B cell (primary cell): ENCODE measurements around the gene FARP1. TPM values are rescaled to one million over a fixed set of nuclear protein-coding genes. Genes with fewer than 3 reads are reported as not detected.

ENCODE experiments used
- ATAC-seq: fragments of 200-7000 bp; cut with Tn5 transposase; one replicate; pipeline ENCODE4 v1.10.0; 2021; ENCODE audit warnings: low read depth, mild to moderate bottlenecking, moderate number of reproducible peaks, moderate library complexity
- CTCF ChIA-PET: fragments of 350-600 bp; sonication (Branson Sonifier 250); formaldehyde crosslinking; loops from one replicate; lab custom pipeline; 2021; ENCODE audit warnings: antibody characterized with exemption, inconsistent platforms; lab: Charles Lee
- POLR2A ChIA-PET: fragments of 350-600 bp; sonication (Branson Sonifier 250); formaldehyde crosslinking; loops from one replicate; lab custom pipeline; 2021; ENCODE audit warnings: antibody characterized with exemption; lab: Charles Lee
- DNase-seq: peaks from one replicate; pipeline ENCODE4 v3.0.0; 2013
- H2AFZ ChIP-seq: 2 replicates; pipeline ENCODE4 v1.6.1; 2012; ENCODE audit warnings: mild to moderate bottlenecking, low read depth, low read length; ENCODE audit not compliant: insufficient read depth, poor library complexity, severe bottlenecking
- H3K27ac ChIP-seq, 2 donors: 1 replicate in 1 of 2; 2 replicates in 1 of 2; pipeline ENCODE4 v1.5.1; 2012 to 2013; ENCODE audit warnings: low read length in 2 of 2, mild to moderate bottlenecking in 2 of 2, moderate library complexity in 1 of 2
- H3K27me3 ChIP-seq, 4 experiments: fragments of 200-600 bp in 1 of 4; sonication (generic) in 1 of 4; replicated peaks in 1 of 4; 1 replicate in 2 of 4; 2 replicates in 2 of 4; pipeline versions ENCODE4 v1.6.1 to v1.7.0; 2013 to 2016; ENCODE audit warnings: low read length in 3 of 4, mild to moderate bottlenecking in 2 of 4, mixed read lengths in 1 of 4, moderate library complexity in 1 of 4; ENCODE audit not compliant: insufficient read depth in 4 of 4, control insufficient read depth in 3 of 4; ENCODE audit errors: control extremely low read depth in 1 of 4
- H3K36me3 ChIP-seq, 2 experiments: replicated peaks in 1 of 2; 1 replicate in 1 of 2; 2 replicates in 1 of 2; pipeline versions ENCODE4 v1.6.1 to v1.7.1; 2013; ENCODE audit warnings: low read length in 1 of 2; ENCODE audit not compliant: insufficient read depth in 2 of 2, control insufficient read depth in 1 of 2; ENCODE audit errors: control extremely low read depth in 1 of 2, extremely low read depth in 1 of 2
- H3K4me1 ChIP-seq, 2 donors: fragments of 200-600 bp in 1 of 2; sonication (generic) in 1 of 2; 1 replicate in 1 of 2; 2 replicates in 1 of 2; pipeline versions ENCODE4 v1.5.1 to v1.6.1; 2013 to 2017; ENCODE audit warnings: low read length in 2 of 2; ENCODE audit not compliant: control insufficient read depth in 2 of 2, insufficient read depth in 2 of 2
- H3K4me2 ChIP-seq: replicated peaks from 2 replicates; pipeline ENCODE3; 2012; ENCODE audit warnings: mild to moderate bottlenecking, low read depth, low read length; ENCODE audit not compliant: poor library complexity, severe bottlenecking
- H3K4me3 ChIP-seq, 5 experiments: fragments of 200-600 bp in 1 of 5; sonication (generic) in 1 of 5; 1 replicate in 3 of 5; 2 replicates in 2 of 5; pipeline versions ENCODE4 v1.5.1 to v1.7.0; 2011 to 2016; ENCODE audit warnings: low read length in 4 of 5, mild to moderate bottlenecking in 4 of 5, low read depth in 2 of 5, control low read depth in 1 of 5, moderate library complexity in 1 of 5; ENCODE audit not compliant: insufficient read depth in 1 of 5; ENCODE audit errors: control extremely low read depth in 1 of 5, extremely low read depth in 1 of 5
- H3K79me2 ChIP-seq: fragments of 200-600 bp; sonication (generic); one replicate; pipeline ENCODE4 v1.6.0; 2016; ENCODE audit warnings: low read length; ENCODE audit not compliant: control insufficient read depth, insufficient read depth
- H3K9ac ChIP-seq: fragments of 200-600 bp; sonication (generic); 2 replicates; pipeline ENCODE4 v1.6.1; 2017; ENCODE audit warnings: mild to moderate bottlenecking, low read length, moderate library complexity
- H3K9me3 ChIP-seq, 3 donors: one replicate each; pipeline versions ENCODE4 v1.6.1 to v1.7.1; 2013; ENCODE audit warnings: low read length in 2 of 3; ENCODE audit not compliant: control insufficient read depth in 2 of 3, insufficient read depth in 1 of 3; ENCODE audit errors: control extremely low read depth in 1 of 3
- H4K20me1 ChIP-seq: 2 replicates; pipeline ENCODE4 v1.6.0; 2012; ENCODE audit warnings: mild to moderate bottlenecking, low read length; ENCODE audit not compliant: insufficient read depth, control insufficient read depth, poor library complexity, severe bottlenecking
- H3K27ac Mint-ChIP-seq: one replicate; pipeline ENCODE4 v1.8.0; 2021; ENCODE audit warnings: mixed read lengths
- H3K27me3 Mint-ChIP-seq: one replicate; pipeline ENCODE4 v1.8.0; 2021; ENCODE audit warnings: mixed read lengths
- H3K4me1 Mint-ChIP-seq: one replicate; pipeline ENCODE4 v1.8.0; 2021; ENCODE audit warnings: mixed read lengths
- H3K4me3 Mint-ChIP-seq: one replicate; pipeline ENCODE4 v1.8.0; 2021; ENCODE audit warnings: mixed read lengths
- H3K9me3 Mint-ChIP-seq: one replicate; pipeline ENCODE4 v1.8.0; 2022; ENCODE audit warnings: mixed read lengths; ENCODE audit not compliant: insufficient read depth
- CTCF ChIP-seq: fragments of 200-600 bp; IDR thresholded peaks from one replicate; pipeline ENCODE4 v1.8.0; 2022; ENCODE audit warnings: antibody characterized with exemption, mild to moderate bottlenecking
- EZH2 ChIP-seq: IDR thresholded peaks from 2 replicates; pipeline ENCODE4 v1.6.1; 2012; ENCODE audit warnings: borderline replicate concordance, low read depth, mild to moderate bottlenecking, moderate library complexity, low read length; ENCODE audit not compliant: insufficient read depth, poor library complexity, severe bottlenecking
- whole genome bisulfite sequencing: methylation state at CpG from one replicate; pipeline ENCODE4 v1.1.5; 2013; ENCODE audit warnings: missing lambda C conversion rate; ENCODE audit not compliant: insufficient coverage; 5-methylcytosine and 5-hydroxymethylcytosine counted together
- intact Hi-C: fragments of 100-400 bp; cut with micrococcal nuclease; formaldehyde crosslinking; loops from one replicate; pipeline ENCODE4 v1.10.0; 2022
- polyA plus RNA-seq: library from polyadenylated mRNA; depleted of rRNA; stranded (reverse); fragments of >200 nt; gene quantifications from 2 replicates; pipeline ENCODE4 v1.2.3, GENCODE V29; 2012
- total RNA-seq, 2 donors: library from RNA; stranded (reverse); fragments of 120-200 nt in 1 of 2; gene quantifications; 1 replicate in 1 of 2; 2 replicates in 1 of 2; pipeline versions ENCODE4 v1.2.3 to v1.2.4, GENCODE V29; 2013 to 2022

The FARP1 gene
- total and polyA plus RNA-seq, 2 donors (not counting 1 experiment from before 2014, with no cell fraction given), result 0.15 to 1.5 TPM

GRCh38 chr13:98358937-98359336, 216.0 kb downstream of the FARP1 start:
- no peaks in the 10 kb centered on the region for H4K20me1 ChIP-seq
- H3K27me3 Mint-ChIP-seq, result peaks cover 23% of the 10 kb centered on the region
- H3K4me3 Mint-ChIP-seq, result no peak overlapping the region
- POLR2A ChIA-PET, result no interaction called here
- H3K4me1 ChIP-seq, result no peaks in the 10 kb centered on the region
- no peak for TF ChIP-seq EZH2
- no peak for TF ChIP-seq CTCF
- no CpG with 5 or more reads among the region's 1 CpG for WGBS
- intact Hi-C loops, result no loop called here
- H2AFZ ChIP-seq, result no peak overlapping the region
- no peak overlapping the region for H3K9ac ChIP-seq
- no peak overlapping the region for H3K27ac Mint-ChIP-seq
- no peak for DNase-seq
- CTCF ChIA-PET, result no interaction called here
- peaks cover 3% of the 10 kb centered on the region for H3K9me3 Mint-ChIP-seq
- H3K36me3 ChIP-seq, result no peaks in the 10 kb centered on the region
- no peak overlapping the region for H3K4me3 ChIP-seq
- H3K79me2 ChIP-seq, result no peaks in the 10 kb centered on the region
- no peaks in the 10 kb centered on the region for H3K4me1 Mint-ChIP-seq
- ATAC-seq, result no peak
- H3K27ac ChIP-seq, result no peak overlapping the region
- H3K4me2 ChIP-seq, result no peak overlapping the region
- H3K9me3 ChIP-seq, result peaks cover 0 to 4% (median 0%) of the 10 kb centered on the region in 3 donors
- no peaks in the 10 kb centered on the region for H3K27me3 ChIP-seq

- no peak overlapping the region for H3K4me3 ChIP-seq
- no peaks in the 10 kb centered on the region for H3K4me1 Mint-ChIP-seq
- ChIA-PET CTCF (interaction anchor here (0.6 kb wide), 1 partner anchor 108 kb away, joined by 4 read pairs; no protein-coding TSS in a partner anchor), POLR2A (no interaction called here)
- ATAC-seq, result no peak
- no peaks in the 10 kb centered on the region for H4K20me1 ChIP-seq
- H3K36me3 ChIP-seq, result no peaks in the 10 kb centered on the region
- peaks cover 27% of the 10 kb centered on the region for H3K27me3 Mint-ChIP-seq
- no peak for DNase-seq
- H3K4me3 Mint-ChIP-seq, result no peak overlapping the region
- H3K9ac ChIP-seq, result no peak overlapping the region
- H3K4me2 ChIP-seq, result no peak overlapping the region
- no peak overlapping the region for H3K27ac Mint-ChIP-seq
- H3K27me3 ChIP-seq, result peaks cover 0 to 2% (median 0%) of the 10 kb centered on the region in 4 experiments
- H3K27ac ChIP-seq, result no peak overlapping the region
- no peak overlapping the region for H2AFZ ChIP-seq
- H3K9me3 ChIP-seq, result peaks cover 0 to 4% (median 0%) of the 10 kb centered on the region in 3 donors
- intact Hi-C loops, result no loop called here
- H3K9me3 Mint-ChIP-seq, result peaks cover 3% of the 10 kb centered on the region
- WGBS, result 96% methylated on average over 4 of the region's 4 CpGs
- TF ChIP-seq EZH2 (no peak), CTCF (no peak)
- H3K79me2 ChIP-seq, result no peaks in the 10 kb centered on the region
- no peaks in the 10 kb centered on the region for H3K4me1 ChIP-seq
Observed at GRCh38 chr13:98360545-98360944, 217.7 kb downstream of the FARP1 start.
